HG03520 (cell line): ENCODE data around the gene STARD10.

ENCODE experiments used
- ATAC-seq: cut with Tn5 transposase; IDR thresholded peaks from one replicate; pipeline ENCODE4 v1.9.1; 2021; ENCODE audit warnings: mild to moderate bottlenecking, moderate library complexity; ENCODE audit not compliant: unreplicated experiment

STARD10 gene

DNA sequence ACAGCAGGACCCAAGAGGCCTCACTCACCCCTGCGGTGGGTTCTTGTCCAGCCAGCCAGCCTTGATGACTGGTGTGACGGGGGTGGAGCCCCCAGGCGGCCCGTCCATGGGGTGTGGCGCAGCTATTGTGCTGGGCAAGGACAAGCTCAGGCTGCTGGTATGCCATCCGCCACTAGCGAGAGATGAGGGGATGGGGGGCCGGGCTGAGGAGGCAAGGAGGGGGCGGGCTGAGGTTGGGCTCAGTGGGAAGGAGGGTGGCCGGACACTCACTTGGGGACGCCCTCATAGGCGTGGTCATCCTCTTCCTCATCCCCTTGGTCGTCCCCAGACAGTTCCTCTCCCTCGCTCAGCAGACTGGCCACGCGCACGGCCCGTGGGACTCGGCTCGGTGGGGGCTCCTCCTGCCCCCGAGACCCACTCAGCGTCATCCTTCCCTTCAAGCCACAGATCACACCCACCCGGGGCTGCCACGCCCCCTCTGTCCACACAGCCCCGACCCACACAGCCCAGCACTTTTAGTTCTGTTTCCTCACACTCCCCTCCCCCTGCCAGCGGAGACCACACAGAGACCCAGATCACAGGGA, 81.6 kb downstream of the STARD10 start:
- ATAC-seq: no peak

DNA sequence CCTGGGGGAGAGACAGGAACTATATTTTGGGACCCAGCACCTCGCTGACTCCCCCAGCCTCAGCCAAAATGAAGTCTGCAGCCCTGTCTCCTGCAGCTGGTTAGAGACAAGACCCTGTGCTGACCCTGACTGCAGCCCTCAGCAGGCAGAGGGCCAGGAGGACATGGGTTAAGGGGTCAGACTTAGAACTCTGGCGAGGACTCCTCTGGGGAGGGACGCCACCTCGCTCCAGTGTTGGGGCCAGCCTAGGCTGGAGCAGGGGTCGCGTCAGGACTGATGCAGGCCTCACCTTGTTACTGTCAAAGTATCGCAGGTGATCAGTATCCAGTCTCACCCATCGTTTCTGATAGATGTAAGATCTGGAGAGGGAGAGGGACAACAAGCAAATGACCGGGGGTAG, 82.7 kb downstream of the STARD10 start:
- no peak for ATAC-seq

DNA sequence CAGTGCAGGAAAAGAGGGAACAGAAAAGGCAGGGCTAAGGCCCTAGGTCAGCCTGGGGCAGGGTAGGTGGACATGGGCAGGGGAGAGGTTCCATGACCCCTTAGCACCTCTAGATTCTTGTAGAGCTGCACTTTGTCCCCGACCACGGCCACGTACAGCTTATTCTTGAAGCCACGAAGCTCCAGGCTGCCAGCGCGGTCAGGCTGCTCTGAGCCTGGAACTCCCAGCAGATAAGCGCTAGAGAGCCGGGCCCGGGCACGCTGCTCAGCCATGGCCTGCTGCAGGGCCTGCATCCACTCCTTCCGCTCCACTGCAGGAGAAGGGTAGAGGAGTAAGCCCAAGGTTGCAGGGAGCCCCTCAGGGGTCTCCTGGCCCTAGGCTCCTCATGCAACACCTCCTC, 83.6 kb downstream of the STARD10 start:
- ATAC-seq: no peak

DNA sequence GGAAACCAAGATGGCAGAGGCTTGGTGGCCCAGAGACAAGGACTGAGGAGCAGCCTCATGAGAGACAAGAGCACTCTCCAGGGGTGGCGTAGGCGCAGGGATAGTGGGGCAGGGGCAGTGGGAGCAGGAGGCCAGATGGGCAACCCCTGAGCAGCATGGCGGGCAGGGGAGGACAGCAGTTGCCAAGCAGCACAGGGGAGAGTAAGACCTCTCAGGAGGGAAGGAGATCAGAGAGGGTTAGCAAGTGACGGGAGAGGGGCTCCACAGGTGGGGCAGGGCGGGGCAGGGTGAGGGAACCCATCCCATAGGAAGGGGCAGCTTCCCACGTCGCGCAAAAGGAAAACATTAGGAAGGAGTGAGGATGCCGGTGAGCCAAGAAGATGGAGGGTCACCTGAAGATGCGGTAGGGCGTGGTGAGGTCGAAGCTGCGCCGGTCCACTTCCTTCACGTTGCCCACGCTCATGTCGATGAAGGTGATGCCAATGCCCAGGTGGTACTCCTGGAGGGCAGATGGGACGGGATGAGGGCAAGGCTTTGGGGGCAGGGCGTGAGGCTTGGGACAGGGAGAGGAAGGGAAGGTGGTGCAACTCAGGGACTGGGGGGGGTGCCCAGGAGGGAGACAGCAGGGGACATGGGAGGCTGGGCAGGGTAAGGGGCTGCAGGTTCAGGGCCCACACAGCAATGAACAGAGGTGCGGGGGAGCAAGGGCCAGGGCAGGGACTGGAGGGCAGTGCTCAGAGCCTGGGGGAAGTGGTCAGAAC, 84.2 kb downstream of the STARD10 start:
- ATAC-seq: no peak

DNA sequence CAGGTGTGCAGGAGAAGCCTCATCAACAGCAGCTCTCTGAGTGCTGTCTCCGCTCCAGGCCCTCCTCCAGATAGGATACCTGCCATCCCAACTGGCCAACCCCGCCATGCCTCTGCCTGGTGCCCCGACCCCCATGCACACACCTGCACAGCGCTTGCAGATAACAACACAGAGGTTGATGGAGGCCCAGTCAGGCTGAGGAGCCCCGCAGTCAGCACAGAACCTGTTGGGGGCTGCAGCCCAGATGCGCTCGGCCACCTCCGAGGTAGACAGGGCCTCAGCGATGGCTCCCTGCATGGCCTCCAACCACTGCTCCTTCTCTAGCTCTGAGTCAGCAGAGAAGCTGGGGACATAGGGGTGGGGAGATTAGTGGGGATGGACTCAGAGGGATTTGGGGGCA, 86.8 kb downstream of the STARD10 start:
- ATAC-seq: no peak

DNA sequence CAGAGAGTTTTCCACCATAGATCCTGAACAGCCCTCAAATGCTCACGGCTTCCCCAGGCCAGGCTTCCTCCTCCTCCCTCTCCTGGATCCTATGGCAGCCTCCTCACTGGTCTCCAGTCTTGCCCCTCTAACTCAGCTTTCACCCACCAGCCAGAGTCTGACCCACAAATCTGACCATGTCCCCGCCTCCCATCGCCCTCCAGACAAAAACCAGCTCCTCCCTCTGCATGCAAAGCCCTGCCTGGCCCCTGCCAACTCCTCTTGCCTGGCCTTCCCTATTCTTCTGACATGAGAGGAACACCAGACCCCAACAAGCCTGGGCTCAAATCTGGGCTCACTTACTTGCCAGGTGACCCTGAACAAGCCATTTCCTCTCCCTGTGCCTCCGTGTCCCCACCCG, 87.3 kb downstream of the STARD10 start:
- no peak for ATAC-seq

DNA sequence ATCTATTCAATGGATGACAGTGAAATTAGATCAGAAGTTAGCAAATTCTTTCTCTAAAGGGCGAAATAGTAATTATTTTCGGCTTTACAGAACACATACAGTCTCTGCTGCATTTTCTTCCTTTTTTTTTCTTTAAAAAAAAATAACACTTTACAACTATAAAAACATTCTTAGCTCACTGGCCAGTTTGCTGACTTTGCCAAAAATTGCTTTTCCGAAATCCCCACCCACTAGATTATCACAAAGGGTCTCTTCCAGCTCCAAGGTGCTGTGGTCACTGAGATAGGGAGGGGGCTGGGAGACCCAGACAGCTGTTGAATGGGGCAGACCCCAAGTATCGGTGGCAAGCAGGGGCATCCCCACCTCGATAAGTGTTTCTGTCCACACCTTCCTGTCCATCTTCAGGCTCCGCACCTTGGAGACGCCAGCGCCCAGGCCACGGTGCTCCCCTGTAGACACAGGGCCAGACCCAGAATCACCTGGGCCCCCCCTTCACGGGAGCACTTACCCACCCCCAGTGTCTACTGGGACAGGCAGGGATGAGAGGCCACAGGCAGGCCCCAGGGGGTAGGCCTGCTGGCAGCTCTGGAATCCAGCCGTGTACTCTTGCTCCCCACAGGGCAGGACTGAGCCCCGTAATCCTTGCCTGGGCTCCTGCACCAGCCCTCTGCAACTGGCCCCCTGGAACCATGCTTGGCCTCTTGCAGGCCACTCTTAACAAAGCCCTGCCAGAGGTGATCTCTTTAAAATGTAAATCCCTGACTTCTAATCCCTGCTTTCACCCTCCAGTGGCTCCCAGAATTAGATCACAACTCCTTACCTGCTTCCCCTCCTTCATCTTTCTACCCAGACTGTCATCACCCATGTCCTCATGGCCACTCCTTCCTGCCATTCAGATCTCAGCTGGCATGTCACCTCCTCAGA, 88.1 kb downstream of the STARD10 start:
- ATAC-seq: no peak

DNA sequence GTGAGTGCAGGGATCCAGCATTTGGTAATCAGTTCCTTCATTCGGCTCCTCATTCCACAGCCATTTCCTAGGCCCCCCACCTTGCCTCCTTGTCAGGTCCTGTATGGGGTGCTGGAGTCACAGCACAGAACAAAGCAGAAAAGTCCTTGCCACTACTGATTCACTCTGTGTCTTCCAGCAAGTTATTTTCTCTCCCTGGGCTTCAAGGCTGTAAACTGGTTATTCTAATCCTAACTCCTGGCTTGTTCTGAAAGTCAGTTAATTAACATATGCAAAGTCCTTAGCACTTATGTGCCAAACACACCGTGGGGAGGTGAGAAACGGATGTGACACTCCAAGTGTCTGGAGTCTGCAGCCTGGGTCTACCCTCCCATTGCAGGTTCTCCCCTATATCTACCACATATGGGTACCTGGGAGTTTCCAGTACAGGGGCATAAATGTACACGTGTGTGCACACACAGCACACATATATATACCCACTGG, 89.0 kb downstream of the STARD10 start:
- no peak for ATAC-seq
